ENCODE data around the gene ANKHD1. TPM values are rescaled to one million over a fixed set of nuclear protein-coding genes. Genes with fewer than 3 reads are reported as not detected.

ANKHD1 gene
- total and polyA plus RNA-seq, 4 donors = 33.2 to 116 (median 60.1) TPM

- Histone ChIP-seq H3K27me3 (ENCODE audit: control insufficient read depth in 4 of 4, insufficient read depth in 4 of 4, low read length in 3 of 4) (no peaks in the 10 kb centered on the region), H3K4me3 (ENCODE audit: low read depth in 1 of 3, low read length in 3 of 3) (no peak overlapping the region), H3K9me3 (ENCODE audit: control insufficient read depth in 4 of 4, low read length in 3 of 4) (no peaks in the 10 kb centered on the region), H3K36me3 (ENCODE audit: control insufficient read depth in 4 of 4, insufficient read depth in 3 of 4, low read depth in 1 of 4, low read length in 3 of 4) (no peaks in the 10 kb centered on the region), H3K4me1 (ENCODE audit: control insufficient read depth in 4 of 4, insufficient read depth in 4 of 4, low read length in 3 of 4) (peaks cover 0 to 2% (median 0%) of the 10 kb centered on the region in 4 donors), H3K27ac (ENCODE audit: low read depth in 1 of 2, low read length in 2 of 2) (no peak overlapping the region), H3K9ac (ENCODE audit: low read depth in 1 of 2, low read length in 2 of 2) (no peak overlapping the region)
- TF ChIP-seq RXRA (IDR thresholded peaks at IDR 0.05) = no peak
- TF ChIP-seq NR2F2 (IDR thresholded peaks at IDR 0.05) = peak; percentile 86
- TF ChIP-seq YY1 (IDR thresholded peaks at IDR 0.05) = no peak
- TF ChIP-seq ATF3 (IDR thresholded peaks at IDR 0.05) = no peak
- 75% methylated on average over 2 of the region's 2 CpGs for WGBS
- no peak for DNase-seq (ENCODE audit: low spot score)
These were observed 18.3 kb upstream of the ANKHD1 start for GRCh38 chr5:140383300-140383699.

GRCh38 chr5:140388052-140388451 is 13.6 kb upstream of the ANKHD1 start:
- Histone ChIP-seq H3K9ac (ENCODE audit: low read depth in 1 of 2, low read length in 2 of 2) (no peak overlapping the region), H3K27me3 (ENCODE audit: control insufficient read depth in 4 of 4, insufficient read depth in 4 of 4, low read length in 3 of 4) (no peaks in the 10 kb centered on the region), H3K27ac (ENCODE audit: low read depth in 1 of 2, low read length in 2 of 2) (no peak overlapping the region), H3K36me3 (ENCODE audit: control insufficient read depth in 4 of 4, insufficient read depth in 3 of 4, low read depth in 1 of 4, low read length in 3 of 4) (no peaks in the 10 kb centered on the region), H3K4me3 (ENCODE audit: low read depth in 1 of 3, low read length in 3 of 3) (no peak overlapping the region), H3K9me3 (ENCODE audit: control insufficient read depth in 4 of 4, low read length in 3 of 4) (no peaks in the 10 kb centered on the region), H3K4me1 (ENCODE audit: control insufficient read depth in 4 of 4, insufficient read depth in 4 of 4, low read length in 3 of 4) (no peaks in the 10 kb centered on the region)
- TF ChIP-seq HNF4G (IDR thresholded peaks at IDR 0.05) (no peak), YY1 (IDR thresholded peaks at IDR 0.05) (no peak), CTCF (IDR thresholded peaks at IDR 0.05; ENCODE audit: low read depth, low read length, missing input control) (no peak), RXRA (IDR thresholded peaks at IDR 0.05) (no peak), SP1 (IDR thresholded peaks at IDR 0.05) (no peak), HNF4A (conservative IDR thresholded peaks at IDR 0.05) (no peak), NR2F2 (IDR thresholded peaks at IDR 0.05) (no peak), RAD21 (IDR thresholded peaks at IDR 0.05) (no peak), EGR1 (IDR thresholded peaks at IDR 0.05; ENCODE audit: low read depth in 2 of 2) (no peak), TAF1 (conservative IDR thresholded peaks at IDR 0.05) (no peak), JUND (IDR thresholded peaks at IDR 0.05) (no peak), FOXA2 (IDR thresholded peaks at IDR 0.05) (no peak), MAX (IDR thresholded peaks at IDR 0.05) (no peak), REST (IDR thresholded peaks at IDR 0.05) (no peak), FOXA1 (IDR thresholded peaks at IDR 0.05) (no peak), ZBTB33 (IDR thresholded peaks at IDR 0.05) (no peak), ATF3 (IDR thresholded peaks at IDR 0.05) (no peak), GABPA (IDR thresholded peaks at IDR 0.05 in 1 of 2, conservative IDR thresholded peaks at IDR 0.05 in 1 of 2) (no peak)
- WGBS = 93% methylated on average over 2 of the region's 2 CpGs
- no peak for DNase-seq (ENCODE audit: low spot score)
